Dermis lymphatic vessel endothelial cell (primary cell): Measurements from ENCODE around the gene LCE2C. TPM values are rescaled to one million over a fixed set of nuclear protein-coding genes. Genes with fewer than 3 reads are reported as not detected.

Experiments
- total RNA-seq: library from RNA; depleted of rRNA; stranded (reverse); fragments of >200 nt; gene quantifications from 2 replicates; pipeline ENCODE4 v1.2.1, GENCODE V29; 2014

Gene LCE2C, protein sequence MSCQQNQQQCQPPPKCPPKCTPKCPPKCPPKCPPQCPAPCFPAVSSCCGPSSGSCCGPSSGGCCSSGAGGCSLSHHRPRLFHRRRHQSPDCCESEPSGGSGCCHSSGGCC
- total RNA-seq: not detected in 2 replicates

GRCh38 chr1:152674983-152675382, at the start of gene LCE2C:
Gene LCE2C, plus strand, starts transcription at chr1:152675279. Its CDS starts 737 bp downstream, at chr1:152676016.

DNA sequence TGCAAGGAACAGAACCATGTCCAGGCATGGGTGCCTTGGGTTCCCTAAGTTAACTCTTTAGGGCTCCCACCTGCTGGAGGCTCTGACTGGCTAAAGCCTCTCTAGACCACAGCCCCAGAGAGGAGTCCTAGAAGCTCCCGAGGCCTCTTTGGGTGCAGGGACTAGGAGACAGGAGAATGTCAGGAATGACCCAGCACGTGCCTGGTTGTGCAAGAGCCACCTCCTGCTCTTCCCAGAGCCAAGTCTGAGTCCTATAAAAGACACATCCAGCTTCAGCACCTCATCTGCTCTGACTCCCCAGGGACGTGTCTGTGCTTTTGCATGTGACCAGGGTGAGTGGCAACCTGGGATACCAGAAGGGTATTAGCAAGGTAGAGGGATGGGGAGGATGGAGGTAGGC, 12.0 kb upstream of the LCE2C start, which contains the start of gene LCE2D:
Gene LCE2D, plus strand, starts transcription at position 283 of the 400 bp plus-strand sequence. CDS start 726 bp downstream, outside the sequence.

GRCh38 chr1:152685823-152686222, 10.7 kb downstream of the LCE2C start, which contains the start of gene LCE2B:
Gene LCE2B, plus strand, starts transcription at chr1:152686123. Its CDS starts 721 bp downstream, at chr1:152686844.

GRCh38 chr1:152697701-152698600, 22.9 kb downstream of the LCE2C start, which contains the start of gene LCE2A:
Gene LCE2A, plus strand, starts transcription at chr1:152698345. Its CDS starts 557 bp downstream, at chr1:152698902.

GRCh38 chr1:152707860-152708259, 32.8 kb downstream of the LCE2C start, which contains the start of gene LCE4A:
Gene LCE4A, plus strand, starts transcription at chr1:152708160. Its CDS starts 916 bp downstream, at chr1:152709076.

Other genes with a start within 250 kb of the LCE2C start
- gene LCE5A, start 164.5 kb upstream of the LCE2C start, total RNA-seq: not detected in 2 replicates
- not detected in 2 replicates for gene CRCT1, start 160.8 kb upstream of the LCE2C start, total RNA-seq
- gene LCE3E, start 108.5 kb upstream of the LCE2C start, total RNA-seq: not detected in 2 replicates
- gene LCE3D, start 94.8 kb upstream of the LCE2C start, total RNA-seq: not detected in 2 replicates
- gene LCE3C, start 75.0 kb upstream of the LCE2C start, total RNA-seq: not detected in 2 replicates
- gene LCE3B, start 61.5 kb upstream of the LCE2C start, total RNA-seq: not detected in 2 replicates
- gene LCE3A, start 52.2 kb upstream of the LCE2C start, total RNA-seq: not detected in 2 replicates
- not detected in 2 replicates for gene LCE2D, start 11.9 kb upstream of the LCE2C start, total RNA-seq
- not detected in 2 replicates for gene LCE2B, start 10.8 kb downstream of the LCE2C start, total RNA-seq
- not detected in 2 replicates for gene LCE2A, start 23.1 kb downstream of the LCE2C start, total RNA-seq
- not detected in 2 replicates for gene LCE4A, start 32.9 kb downstream of the LCE2C start, total RNA-seq
- gene KPRP, start 82.7 kb downstream of the LCE2C start, total RNA-seq: not detected in 2 replicates
- gene LCE1F, start 99.9 kb downstream of the LCE2C start, total RNA-seq: not detected in 2 replicates
- gene LCE1E, start 111.0 kb downstream of the LCE2C start, total RNA-seq: not detected in 2 replicates
- not detected in 2 replicates for gene LCE1D, start 121.4 kb downstream of the LCE2C start, total RNA-seq
- not detected in 2 replicates for gene LCE1C, start 131.4 kb downstream of the LCE2C start, total RNA-seq
- gene LCE1B, start 136.7 kb downstream of the LCE2C start, total RNA-seq: not detected in 2 replicates
- gene LCE1A, start 152.2 kb downstream of the LCE2C start, total RNA-seq: not detected in 2 replicates
- gene LCE6A, start 167.6 kb downstream of the LCE2C start, total RNA-seq: not detected in 2 replicates
- not detected in 2 replicates for gene LCE7A, start 184.7 kb downstream of the LCE2C start, total RNA-seq
- gene SMCP, start 203.0 kb downstream of the LCE2C start, total RNA-seq: not detected in 2 replicates
- not detected in 2 replicates for gene IVL, start 233.3 kb downstream of the LCE2C start, total RNA-seq